ENCODE results near the gene ADARB2.

Gene ADARB2

DNA sequence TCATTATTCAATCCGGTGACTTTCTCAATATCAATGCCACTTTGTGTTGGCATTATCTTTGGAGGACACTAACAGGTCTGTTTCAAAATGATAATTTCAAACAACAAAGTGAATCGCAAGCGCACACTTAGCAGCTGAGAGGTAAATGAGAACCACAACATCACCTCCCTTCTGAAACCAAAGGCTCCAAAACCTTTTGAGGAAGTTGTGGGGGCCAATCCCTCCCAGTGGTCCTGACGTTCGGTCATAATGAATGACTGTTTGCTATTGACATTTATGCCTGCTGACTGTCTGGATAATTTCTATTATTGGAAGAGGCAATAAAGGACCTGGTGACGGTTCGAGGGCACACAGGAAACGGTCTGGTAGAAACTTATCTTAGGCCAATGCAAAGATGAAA, 1.8 kb downstream of the ADARB2 start:
- DNase-seq = no peak

DNA sequence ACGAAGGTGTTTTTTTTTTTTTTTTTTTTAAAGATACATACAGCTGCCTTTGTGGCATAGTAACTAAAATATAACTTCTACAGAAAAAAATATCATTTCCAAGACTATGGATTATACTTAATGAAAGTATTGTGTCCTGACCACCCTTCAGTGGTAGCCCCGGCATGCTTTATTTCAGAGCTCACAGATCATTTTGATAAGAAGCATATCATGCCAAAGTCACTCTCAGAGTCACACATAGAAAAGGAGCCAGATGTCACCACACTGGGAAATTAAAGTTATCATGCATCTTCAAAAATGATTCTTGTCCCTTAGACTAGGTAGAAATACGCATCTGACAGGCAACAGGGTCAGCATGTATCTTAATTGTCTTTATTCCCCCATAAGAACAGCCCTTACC, 3.0 kb downstream of the ADARB2 start:
- DNase-seq = no peak

DNA sequence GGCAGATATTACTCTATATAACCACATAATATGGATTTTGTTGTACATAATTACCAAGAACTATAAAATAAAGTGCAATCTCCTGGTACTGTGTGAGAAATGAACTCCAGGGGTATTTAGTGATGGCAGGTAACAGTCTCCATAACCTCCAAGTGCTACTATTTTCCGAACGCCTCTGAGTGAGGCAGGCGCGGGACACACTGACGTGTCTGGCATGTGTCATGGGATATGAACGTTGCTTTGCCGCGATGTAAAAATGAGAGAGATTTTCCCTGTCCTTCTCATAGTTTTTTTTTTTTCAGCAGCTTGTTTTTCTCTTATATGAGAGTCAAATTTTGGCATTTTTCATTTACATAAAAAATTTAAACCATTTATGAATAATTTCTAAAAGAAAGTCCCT, 3.6 kb downstream of the ADARB2 start:
- DNase-seq = no peak

DNA sequence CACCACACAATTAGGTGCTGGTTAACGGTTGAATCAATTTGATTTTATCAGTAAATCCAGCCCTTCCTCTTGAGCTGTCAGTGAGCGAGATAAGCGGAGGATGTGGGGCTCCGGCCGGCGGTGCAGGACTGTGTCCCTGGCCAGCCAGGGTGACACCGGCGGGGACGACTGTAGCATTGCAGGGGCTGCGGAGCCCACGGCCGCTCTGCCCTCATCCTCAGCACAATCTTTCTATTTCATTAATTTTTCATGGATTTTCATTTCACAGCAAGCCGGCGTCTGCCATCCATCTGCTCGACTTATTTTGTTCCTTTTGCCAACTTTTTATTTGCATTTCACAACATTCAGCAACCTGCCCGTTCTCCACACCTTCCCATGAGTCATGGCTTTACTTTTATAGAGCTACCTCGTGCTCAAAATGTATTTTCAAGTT, 4.7 kb downstream of the ADARB2 start:
- no peak for DNase-seq

DNA sequence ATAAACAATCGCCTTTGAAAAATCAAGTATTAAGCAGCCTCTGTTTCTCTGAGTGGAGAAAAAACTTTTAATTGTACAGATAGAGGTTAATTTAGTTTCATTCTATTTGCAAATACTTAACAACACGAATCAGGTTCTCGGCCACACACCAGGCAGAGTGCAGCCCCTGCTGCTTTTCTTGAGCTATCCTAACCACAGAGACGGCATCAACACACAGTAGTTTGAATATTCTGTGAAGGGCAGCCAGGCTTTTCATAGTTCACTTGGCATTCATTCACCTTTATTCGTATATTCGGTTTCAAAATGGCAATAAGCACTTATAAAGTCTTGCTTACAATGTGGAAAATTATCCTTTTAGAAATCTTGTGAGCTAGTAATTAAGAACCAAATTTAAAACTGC, 5.7 kb downstream of the ADARB2 start:
- no peak for DNase-seq

DNA sequence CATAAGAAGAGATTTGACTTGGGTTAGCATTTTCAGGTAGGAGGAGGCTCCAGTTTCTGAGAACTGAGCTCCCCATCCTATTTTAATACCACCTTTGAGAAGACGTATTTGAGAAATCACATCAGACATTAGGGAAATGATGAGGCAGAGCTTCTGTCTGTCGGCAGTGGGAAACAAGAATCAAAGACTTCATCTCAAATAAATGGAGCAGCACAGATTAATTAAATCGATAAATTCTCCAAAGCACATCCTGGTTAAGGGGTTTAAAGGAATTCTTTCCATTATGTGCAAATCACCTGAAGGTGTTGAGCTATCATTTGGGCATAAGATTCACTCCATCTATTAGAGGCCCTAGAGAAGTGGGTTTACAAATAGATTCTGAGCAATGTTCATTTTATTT, 7.6 kb downstream of the ADARB2 start:
- DNase-seq = no peak

DNA sequence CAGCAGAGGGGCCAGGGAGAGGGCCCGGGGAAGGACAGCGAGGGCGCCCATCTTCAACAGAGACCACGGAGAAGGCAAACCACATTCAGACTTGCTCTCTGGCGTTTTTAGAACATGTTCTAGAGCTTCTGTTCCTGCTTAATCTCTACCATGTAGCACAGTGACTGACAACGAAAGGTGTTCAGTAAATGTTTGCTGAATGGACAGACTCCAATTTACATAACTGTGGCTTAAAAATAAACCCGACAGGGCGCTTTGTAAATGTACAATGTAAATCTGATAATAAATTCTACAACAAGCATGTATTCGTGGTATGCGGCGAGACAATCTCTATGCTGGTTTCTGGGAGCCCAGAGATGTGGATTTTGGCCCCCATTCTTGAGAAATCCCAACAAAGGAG, 10.5 kb downstream of the ADARB2 start:
- DNase-seq = no peak

DNA sequence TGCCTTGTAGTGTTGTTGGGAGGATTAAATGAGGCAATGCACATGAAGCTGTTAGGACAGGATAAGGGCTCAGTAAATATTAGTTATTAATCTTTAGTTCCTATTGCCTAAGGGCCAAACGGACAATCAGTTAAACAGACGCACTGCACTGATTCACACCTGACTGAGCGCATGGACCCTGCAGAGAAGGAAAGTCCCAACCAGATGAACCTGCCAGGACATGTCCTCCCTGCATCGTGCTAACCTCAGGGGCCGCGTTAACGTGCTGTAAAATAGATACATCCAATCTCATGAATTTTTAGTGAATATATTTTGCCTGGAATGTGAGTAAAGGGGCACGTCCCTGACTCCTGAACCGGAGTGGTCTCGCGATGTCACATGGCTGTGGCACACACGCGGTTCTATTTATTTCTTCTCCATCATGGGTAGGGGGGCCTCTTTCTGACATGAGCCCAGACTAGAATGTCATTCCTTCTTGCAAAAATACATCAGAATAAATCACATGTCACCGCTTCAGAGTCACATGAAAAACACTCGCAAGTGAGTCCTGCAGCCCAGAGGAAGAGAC, 12.3 kb downstream of the ADARB2 start:
- DNase-seq = no peak

DNA sequence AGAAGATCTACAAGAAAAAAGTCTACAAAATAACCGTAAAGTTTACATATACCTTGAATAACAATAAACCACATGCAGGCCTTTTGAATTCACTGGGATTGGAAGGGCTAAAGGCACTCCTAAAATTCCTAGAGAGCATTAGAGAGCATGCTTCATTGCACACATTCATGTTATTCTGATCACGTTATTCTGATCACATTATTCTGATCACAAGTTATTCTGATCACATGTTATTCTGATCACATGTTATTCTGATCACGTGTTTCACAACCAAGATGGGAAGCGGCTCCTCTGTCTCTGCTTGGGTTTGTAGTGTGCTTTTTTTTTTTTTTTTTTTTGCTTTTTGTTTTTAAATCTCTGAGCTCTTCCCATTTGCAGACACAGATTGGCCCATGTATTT, 20.5 kb downstream of the ADARB2 start:
- no peak for DNase-seq

DNA sequence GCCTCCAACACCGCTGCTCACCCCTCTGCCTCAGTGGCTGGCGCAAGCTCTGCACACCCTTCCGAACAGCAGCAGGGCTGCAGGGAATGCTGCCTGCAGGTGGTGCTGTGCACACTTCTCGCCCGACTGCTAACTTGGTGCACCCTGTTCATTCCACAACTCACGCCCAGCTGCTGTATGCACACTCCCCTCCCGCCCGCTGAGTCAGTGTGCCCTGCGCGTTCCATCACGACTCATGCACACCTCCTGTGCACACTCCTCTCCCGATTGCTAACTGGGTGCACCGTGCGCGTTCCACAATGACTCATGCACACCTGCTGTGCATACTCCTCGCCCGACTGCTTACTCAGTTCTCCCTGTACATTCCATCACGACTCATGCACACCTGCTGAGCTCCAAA, 21.5 kb downstream of the ADARB2 start:
- no peak for DNase-seq

DNA sequence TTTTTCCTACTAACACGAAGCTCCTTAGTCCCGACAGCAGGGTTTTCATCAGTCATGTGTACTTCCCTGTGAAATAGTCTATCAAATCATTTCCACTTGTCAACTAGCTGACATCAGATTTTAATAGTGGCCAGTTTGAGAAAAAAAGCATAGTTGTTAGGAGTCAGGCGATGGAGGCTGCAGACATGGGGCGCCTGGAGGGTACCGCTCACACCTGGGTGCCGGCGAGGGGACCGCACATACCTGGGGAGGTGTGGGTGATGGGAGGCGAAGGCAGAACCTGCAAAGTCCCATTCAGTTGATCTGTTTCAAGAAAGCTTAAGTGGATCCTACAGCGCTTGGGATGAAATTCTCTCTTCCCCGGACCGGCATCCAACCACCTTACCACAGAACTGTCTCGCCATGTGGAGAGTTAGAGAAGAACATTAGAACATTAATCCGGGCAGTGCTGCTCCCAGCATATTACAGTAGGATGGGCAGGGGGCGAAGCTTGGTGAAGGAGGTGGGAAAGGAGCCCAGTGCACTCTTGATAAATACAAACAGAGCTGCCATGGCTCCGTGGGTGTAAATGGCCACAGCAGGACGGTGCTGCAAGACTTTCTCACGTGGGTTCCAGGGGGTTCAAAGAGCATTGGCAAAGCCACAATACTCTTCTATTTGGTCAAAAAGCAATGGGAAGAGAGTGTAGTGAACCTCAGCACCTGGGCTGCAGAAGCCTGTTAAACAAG, 24.2 kb downstream of the ADARB2 start:
- no peak for DNase-seq

DNA sequence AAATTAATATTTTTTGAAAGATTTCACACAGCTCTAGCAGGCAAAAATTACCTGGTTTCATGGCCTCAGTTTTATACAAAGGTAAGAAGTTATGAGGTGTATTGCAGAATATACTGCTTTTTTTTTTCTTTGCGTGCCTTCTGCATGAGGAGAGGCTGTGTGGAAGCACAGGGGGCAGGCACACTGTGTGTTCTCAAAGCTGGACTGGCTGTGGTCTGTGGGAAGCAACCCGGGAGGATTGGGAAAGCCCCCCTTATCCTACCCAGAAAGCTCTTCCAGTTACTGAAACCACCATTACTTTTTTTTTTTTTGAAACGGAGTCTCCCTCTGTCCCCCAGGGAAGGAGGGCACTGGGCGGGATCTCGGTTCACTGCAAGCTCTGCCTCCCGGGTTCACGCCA, 25.0 kb downstream of the ADARB2 start:
- DNase-seq = no peak

DNA sequence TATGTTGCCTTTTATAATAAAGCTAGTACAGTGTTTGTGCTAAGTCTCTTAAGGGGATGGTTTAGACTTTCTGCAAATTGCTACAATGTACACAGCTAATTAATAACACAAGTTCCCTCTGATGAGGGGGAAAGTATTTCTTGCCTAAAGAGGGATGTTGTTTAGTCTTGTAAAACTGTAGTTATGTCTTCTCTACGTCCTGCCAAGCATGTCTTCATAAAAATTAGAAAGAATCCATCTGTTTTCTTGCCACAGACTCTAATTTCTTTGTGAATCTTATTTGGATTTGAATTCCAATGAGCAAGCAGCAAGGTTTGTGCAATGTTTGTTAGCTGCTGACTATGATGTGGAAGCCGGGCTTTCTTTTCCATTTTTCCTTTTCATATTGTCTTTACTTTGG, 28.2 kb downstream of the ADARB2 start:
- DNase-seq = no peak

DNA sequence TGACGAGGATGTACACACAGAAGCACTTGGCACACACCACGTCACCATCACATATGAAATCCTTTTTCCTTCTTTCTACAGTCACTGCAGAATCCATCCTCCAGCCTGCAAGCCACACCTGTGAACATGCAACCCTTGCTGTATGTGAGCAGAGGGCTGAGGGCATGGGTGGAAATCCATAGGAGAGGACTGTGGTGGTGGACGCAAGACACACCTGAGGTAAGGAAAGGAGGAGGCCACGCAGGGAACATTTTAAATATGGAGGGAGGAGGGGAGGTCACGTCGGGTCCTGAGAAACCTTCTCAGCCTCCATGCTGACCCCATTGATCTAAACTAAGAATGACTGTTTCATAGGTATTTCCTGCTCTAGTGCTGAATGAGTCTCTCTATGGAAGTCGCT, 28.6 kb downstream of the ADARB2 start:
- no peak for DNase-seq

DNA sequence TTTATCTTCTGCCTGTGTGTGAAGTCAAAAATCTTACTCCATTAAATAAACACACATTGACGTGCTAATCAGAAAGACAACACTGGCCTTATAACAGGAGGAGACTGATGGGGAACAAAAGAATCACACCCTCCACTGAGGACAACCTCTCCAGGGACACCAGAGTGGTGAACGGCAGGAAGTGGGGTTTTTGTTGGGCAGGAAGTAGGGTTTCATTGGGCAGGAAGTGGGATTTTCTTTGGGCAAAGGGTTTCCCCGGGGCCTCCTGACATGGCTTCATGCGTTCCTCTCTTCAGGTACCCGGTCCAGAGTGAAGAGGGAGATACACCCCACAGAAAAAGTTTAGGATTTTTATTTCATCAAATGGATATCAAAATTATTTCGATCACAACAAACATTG, 30.6 kb downstream of the ADARB2 start:
- DNase-seq = no peak

DNA sequence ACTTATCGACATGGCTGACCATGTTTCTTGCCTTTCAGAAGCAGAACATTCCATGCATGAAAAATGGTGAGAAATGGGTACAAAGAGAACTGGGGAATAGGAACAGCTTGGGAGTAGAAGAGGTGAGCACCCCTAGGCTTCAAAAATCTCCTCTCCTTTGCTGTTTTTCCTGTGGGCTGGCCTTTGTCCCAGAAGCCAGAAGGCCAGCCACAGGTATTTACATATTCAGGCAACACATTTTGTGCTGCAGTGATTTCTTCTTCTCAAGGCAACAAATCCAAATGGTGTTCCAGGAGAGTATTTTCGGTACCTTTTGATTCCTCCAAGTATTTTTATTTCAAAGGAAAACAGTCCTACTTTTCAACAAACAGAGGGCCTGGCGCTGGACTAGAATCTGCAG, 31.1 kb downstream of the ADARB2 start:
- no peak for DNase-seq

DNA sequence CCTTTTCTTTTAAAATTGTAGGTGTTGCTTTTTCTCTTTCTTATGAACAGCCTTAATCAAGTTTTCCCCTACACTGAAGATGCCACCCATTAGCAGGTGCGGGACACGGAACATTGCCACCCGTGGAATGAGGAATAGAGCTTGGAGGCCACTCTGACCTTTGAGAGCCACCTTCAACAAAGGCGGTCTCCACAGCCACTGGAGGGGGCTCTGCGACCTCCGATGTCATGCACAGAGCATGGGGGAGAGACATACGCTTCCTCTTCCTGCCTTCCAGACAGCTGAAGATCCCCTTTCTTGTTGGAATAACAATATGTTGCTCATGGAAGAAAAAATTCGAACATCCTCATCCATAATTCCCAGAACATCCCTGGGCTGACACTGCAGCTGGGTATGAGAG, 39.1 kb downstream of the ADARB2 start:
- no peak for DNase-seq

DNA sequence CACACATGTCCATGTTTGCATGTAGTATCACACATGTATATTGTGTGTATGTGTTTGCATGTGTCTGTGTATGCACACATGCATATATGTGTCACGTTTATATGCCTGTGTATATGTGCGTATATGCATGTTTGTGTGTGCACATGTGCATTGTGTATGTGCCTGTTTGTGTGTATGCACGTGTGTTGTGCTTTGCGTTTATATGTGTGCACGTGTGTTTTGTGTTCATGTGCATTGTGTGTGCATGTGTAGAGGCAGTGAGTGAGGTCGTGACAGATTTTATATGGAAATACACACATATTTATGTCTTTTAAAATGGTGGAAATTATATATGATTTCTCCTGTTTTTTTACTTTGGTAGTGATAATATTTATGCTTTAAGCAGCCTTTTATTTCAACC, 41.2 kb downstream of the ADARB2 start:
- no peak for DNase-seq

DNA sequence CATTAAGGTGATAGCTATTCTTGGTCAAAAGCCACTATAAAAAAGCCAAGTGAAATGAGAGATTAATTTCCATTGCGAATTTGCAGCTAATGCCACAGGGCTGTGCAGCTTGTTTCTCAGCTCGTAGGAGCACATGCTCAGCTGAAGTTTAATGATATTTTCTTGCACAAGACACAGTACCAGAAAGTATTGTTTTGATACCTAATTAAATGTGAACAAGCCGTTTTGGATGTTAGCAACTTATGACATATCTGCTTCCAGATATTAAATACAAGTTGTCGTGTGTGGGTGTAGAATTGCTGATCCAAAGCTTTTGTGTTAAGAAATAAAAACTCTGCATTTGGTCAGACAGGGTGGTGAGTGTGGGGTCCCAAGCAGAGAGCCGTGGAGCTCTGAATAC, 47.2 kb downstream of the ADARB2 start:
- DNase-seq = no peak

DNA sequence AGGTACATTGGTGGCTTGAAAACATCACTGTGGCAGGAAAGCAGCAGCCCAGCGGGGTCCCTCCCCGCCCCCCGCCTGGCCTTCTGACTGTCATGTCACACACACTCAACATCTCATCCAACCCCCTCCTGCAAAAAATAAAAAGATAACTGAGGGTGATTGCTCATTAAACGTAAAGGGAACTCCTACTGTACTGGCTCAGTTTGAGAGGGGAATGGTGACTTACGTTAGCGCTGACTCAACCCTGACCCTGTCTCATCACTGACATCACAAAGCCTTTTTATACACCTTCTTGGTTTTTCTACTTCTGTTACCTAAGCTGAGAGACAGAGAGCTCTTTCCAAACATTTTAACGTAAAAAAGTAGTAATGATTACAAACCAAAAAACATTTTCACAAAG, 48.8 kb downstream of the ADARB2 start:
- no peak for DNase-seq

DNA sequence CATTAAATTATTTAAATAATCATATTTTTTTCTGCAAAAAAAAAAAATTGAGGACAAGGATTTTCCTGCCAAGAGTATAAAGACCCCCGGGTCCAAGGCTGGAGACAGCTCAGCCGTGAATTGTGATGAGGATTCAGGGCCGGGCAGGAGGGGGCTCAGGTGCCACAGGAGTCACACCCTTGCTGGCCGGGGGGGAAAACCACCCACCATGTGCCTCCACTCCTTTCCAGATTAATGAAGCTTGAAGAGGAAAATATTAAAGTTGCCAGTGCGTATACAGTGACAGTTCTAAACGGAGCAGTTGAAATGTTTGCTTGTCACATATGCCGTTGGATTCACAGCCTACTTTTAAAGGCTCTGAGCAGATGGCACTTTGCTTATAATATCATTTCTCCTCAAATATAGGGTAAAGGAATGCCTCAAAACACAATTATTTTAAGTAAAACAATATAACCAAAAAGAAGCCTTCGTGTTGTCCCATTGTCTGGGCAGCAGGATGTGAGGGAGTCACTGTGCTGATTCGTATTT, 49.6 kb downstream of the ADARB2 start:
- DNase-seq = no peak

DNA sequence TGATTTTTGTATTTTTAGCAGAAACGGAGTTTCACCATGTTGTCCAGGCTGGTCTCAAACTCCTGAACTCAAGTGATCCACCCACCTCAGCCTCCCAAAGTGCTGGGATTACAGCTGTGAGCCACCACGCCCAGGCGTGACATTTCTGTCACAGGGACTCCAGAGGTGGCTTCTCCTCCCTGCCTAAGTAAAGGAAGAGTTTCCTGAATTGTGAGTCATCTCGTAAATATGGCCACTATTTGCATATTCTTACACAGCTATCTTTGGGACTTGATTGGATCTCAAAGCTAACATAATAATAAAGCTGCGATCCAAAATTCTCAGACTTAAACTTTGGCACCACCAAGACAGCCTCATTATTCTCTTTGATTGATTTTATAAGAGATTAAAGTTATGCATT, 50.1 kb downstream of the ADARB2 start:
- no peak for DNase-seq

DNA sequence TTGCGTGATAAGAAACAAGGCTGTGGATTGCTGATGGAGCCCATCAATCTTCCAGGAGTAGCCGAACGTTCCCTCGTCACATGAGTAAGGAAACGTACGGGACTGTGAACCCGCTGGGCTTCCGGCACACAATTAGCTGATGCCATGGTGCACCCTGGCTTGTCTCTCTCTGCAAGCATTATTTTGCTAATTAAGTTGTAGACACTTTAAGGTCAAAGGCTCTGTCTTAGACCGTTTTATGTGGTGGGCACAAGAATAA, 50.9 kb downstream of the ADARB2 start:
- DNase-seq = no peak

DNA sequence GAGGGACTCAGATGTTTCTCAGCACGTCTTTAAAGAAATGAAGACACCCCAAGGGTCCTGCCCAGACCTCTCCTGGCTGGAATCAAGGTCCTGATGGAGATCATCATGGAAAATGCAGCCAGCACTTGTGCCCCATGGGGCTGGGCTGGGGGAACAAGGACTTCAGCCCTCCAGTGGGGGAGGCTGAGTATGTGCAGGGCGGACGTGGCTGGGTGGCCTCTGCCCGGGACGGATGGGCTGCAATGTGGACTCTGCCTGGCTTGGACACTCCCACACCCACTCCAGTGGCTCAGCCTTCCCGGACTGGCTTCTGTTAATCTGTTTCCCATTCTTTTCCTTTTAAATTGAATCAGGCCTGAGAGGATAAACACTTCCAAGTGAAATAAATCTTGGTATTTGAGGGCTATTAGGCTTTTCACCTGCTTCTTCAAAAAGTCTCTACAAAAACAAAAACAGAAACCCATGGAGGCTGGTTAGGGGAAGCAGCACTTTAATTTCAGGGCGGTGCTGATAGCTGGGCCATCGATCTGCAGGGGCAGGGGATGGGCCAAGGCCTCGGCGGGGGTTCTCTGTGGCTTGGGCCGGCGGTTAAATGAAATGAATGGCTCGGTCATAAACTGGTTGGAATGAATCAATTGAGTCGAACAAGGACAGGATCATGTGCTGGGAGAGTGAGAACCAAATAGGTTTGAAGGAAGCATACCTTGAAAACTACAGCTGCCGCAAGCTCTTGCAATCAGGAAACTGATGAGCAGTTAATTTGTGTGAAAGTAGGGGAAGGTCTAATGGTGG, 51.4 kb downstream of the ADARB2 start:
- DNase-seq = no peak

DNA sequence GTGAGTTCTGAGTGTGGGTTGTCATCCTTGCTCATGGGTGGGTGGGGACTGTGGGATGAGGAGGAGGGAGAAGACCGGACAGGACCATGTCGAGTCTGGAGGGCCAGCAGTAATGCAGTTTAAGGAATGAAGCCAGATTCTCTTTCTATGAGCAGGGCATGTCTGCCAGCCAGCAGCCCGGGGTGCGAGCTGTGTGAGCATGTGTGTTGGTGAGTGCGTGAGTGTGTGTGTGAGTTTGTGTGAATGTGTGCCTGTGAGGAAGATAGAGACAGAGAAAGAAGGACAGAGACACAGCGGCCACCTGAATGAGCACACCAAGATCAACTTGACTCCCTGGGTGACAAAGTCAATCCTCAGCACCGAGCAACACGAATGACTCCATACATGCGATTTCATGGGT, 52.3 kb downstream of the ADARB2 start:
- no peak for DNase-seq
